RWPE1 (cell line): ENCODE data around the gene CAPS.

Source experiments
- CTCF ChIA-PET: fragments of 350-600 bp; sonication (Branson Sonifier 250); formaldehyde crosslinking; extraction: SDS; loops from one replicate; lab custom pipeline; 2021; lab: Yijun Ruan, JAX
- POLR2A ChIA-PET: fragments of 400-600 bp; formaldehyde crosslinking; extraction: SDS; loops from one replicate; lab custom pipeline; 2020; ENCODE audit warnings: antibody characterized with exemption; ENCODE audit not compliant: low non-redundant PET; lab: Yijun Ruan, JAX
- DNase-seq: peaks from one replicate; pipeline ENCODE4 v3.0.0; 2012; ENCODE audit warnings: low spot score
- H3K27ac ChIP-seq: fragments of 450-650 bp; 2 replicates; pipeline ENCODE4 v1.5.1; 2017
- TF ChIP-seq, protein P1 (sequence below): fragments of 450-650 bp; conservative IDR thresholded peaks from 2 replicates; pipeline ENCODE4 v1.5.1; 2017; ENCODE audit warnings: low read depth, mild to moderate bottlenecking

CAPS gene

DNA sequence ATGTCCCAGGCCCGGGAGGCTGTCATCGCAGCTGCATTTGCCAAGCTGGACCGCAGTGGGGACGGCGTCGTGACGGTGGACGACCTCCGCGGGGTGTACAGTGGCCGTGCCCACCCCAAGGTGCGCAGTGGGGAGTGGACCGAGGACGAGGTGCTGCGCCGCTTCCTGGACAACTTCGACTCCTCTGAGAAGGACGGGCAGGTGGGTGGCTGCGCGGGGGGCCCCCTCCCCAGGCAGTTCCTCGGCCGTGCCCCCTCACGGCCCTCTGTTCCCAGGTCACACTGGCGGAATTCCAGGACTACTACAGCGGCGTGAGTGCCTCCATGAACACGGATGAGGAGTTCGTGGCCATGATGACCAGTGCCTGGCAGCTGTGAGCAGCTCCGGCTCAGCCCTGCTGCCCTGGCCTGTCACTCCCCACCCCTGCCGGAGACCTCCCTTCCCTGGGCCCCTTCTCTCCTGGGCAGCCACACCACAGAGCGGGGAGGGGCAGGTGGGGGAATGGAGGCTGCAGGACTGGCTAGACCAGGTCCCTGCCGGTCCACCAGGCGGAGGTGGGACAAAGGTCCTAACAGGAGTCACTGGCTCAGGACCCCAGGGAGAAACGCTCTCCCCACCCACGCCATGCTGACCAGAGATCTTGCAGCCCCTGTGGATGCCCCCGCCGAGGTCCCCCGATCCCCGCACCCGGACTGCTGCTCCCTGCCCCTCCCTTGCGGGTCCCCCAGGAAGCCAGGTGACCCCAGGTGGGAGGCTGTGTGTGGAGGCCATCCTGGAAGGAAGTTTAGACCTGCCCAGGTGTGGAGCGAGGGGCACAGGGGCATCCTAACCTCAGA lies 1.1 kb downstream of the CAPS start:
- TF ChIP-seq, protein P1, sequence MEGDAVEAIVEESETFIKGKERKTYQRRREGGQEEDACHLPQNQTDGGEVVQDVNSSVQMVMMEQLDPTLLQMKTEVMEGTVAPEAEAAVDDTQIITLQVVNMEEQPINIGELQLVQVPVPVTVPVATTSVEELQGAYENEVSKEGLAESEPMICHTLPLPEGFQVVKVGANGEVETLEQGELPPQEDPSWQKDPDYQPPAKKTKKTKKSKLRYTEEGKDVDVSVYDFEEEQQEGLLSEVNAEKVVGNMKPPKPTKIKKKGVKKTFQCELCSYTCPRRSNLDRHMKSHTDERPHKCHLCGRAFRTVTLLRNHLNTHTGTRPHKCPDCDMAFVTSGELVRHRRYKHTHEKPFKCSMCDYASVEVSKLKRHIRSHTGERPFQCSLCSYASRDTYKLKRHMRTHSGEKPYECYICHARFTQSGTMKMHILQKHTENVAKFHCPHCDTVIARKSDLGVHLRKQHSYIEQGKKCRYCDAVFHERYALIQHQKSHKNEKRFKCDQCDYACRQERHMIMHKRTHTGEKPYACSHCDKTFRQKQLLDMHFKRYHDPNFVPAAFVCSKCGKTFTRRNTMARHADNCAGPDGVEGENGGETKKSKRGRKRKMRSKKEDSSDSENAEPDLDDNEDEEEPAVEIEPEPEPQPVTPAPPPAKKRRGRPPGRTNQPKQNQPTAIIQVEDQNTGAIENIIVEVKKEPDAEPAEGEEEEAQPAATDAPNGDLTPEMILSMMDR: no peak
- POLR2A ChIA-PET: no interaction called here
- CTCF ChIA-PET: no interaction called here
- no peak for DNase-seq
- H3K27ac ChIP-seq: peak overlapping the region; percentile 84

DNA sequence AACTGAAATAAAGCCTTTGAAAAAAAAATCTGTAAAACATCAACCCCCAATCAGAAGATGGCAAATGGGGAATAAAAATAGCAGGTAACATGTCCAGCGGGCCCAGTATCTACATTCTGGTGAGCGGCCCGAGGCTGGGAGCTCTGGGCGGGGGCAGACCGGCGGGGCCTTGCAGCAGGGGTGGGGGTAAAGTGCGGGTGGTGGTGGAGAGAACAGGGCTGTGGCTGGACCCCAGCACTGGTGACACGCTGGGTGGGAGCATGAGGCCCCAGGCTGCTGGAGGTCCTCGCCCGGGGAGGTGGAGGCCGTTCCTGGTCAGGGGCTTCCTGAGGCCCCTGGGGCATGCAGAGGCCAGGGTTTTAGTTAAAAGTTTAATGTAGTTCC lies 1.7 kb downstream of the CAPS start:
- CTCF ChIA-PET: no interaction called here
- TF ChIP-seq, protein P1: no peak
- POLR2A ChIA-PET: no interaction called here
- H3K27ac ChIP-seq: peak overlapping the region; percentile 84
- DNase-seq: no peak

DNA sequence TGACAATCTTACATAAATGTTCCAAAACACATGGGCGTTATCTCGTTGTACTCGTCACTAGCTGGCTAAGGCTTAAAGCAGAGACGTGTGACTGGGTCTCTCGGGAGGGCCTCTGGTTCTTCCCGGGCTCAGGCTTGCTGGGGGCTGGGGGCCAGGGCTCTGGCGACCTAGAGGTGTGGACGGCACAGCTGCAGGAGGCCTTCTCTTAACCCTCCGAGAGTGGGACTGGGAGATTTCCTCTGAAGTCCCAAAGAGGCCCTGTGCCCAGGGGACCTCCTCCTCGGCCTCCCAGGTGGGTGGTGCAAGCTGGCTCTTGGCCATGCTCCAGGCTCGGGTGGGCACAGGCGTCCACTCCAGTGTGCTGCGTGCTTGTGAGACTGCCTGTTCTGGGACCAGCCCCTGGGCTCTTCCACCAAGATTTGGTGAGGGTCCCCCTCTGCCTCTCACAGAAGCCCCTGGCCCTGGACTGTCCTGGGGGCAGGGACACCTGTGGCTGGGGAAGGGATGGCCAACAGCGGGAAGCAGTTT lies 2.2 kb downstream of the CAPS start:
- TF ChIP-seq, protein P1: no peak
- ChIA-PET CTCF (no interaction called here), POLR2A (no interaction called here)
- no peak for DNase-seq
- H3K27ac ChIP-seq: peak overlapping the region; percentile 84

DNA sequence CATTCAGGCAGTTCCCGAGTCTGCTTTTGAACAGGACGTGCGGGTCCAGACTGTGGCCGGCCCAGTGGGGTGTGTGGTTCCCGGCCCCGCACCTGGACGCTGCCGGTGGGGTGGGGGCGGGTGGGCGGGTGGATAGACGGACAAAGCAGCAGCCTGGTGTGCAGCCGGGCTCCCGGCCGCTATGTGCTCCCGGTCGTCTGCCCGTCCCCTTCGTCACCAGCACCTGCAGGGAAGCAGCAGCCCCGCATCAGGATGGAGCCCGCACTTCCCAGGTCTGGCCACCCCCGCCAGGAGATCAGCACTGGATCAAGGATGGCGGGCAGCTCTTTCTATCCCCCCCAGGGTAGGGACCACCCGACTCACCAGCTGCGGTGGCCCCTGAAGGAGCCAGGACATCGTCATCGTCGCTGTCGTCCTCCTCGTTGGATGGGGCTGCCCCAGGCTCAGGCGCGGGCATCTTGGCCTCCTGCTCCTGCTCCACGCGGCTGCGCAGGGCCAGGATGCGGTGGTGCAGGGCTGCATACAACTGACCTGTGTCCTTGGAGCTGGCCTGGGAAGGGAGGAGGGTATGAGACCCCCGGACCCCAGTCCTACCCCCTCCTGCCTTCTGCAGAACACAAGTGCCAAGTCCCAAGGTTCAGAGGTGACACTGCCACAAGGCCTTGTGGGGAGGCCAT lies 3.5 kb downstream of the CAPS start:
- TF ChIP-seq, protein P1: no peak
- no peak for DNase-seq
- ChIA-PET POLR2A (no interaction called here), CTCF (interaction anchor here (0.7 kb wide), 1 partner anchor 113 kb away, joined by 4 read pairs; no protein-coding TSS in a partner anchor)
- no peak overlapping the region for H3K27ac ChIP-seq

DNA sequence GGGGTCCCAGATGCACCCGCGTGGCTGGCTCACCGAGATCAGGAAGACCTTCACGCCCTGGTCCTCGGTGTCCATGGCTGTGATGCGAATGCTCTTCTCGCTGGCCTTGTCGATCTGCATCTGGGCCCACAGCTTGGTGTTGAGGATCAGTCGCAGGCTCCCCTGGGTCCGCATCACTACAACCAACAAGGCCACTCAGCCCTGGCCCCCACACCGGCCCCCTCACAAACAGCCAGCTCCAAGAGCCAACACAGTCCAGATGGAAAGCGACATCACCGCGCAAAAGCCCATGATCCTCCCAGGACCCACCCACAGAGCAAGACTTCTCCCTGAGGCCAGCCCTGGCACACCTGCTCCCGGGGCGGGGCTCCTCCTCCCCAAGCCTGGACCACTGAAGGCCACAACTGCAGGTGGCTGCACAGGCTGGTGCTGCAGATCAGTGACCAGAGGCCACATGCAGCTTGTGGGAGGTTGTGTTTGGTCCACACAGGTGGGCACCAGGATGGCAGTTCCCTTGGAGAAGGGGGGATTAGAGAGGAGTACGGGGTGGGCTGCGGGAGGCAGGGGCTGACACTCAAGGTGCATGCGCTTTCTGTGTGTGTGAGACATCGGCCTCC lies 4.5 kb downstream of the CAPS start:
- no peak overlapping the region for H3K27ac ChIP-seq
- no peak for DNase-seq
- CTCF ChIA-PET: no interaction called here
- POLR2A ChIA-PET: no interaction called here
- TF ChIP-seq, protein P1: no peak

DNA sequence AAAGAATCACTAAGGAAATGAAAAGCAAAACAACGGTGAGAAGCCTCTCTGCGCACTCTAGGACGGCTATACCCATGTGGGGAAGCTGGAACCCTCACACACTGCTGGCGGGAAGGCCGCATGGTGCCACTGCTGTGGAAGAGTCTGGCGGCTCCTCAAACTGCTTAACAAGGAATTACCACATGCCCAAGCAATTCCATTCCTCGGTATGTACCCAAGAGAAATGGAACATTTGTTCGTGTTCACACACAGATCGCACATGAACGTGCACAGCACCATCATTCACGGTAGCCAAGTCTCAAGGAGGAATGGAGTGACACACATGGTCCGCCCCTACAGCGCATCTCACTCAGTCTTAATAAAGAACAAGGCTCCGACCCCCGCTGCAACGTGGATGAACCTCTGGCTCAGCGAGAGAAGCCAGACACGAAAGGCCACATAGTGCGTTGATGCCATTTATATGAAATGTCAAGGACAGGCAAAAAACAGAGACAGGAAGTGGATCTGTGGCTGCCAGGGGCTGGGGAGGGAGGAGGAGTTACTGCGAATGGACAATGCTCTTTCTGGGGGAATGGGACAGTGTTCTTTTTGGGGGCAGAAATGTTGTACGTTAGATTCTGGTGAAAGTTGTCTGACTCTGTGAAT lies 7.6 kb downstream of the CAPS start:
- CTCF ChIA-PET: no interaction called here
- TF ChIP-seq, protein P1: no peak

More for the DNA sequence above, 7.6 kb downstream of the CAPS start:
- DNase-seq: no peak
- POLR2A ChIA-PET: no interaction called here
- peak overlapping the region; percentile 28; the same call in 1 of the 2 replicates for H3K27ac ChIP-seq
